ENCODE data around the gene GSG1L.

DNA sequence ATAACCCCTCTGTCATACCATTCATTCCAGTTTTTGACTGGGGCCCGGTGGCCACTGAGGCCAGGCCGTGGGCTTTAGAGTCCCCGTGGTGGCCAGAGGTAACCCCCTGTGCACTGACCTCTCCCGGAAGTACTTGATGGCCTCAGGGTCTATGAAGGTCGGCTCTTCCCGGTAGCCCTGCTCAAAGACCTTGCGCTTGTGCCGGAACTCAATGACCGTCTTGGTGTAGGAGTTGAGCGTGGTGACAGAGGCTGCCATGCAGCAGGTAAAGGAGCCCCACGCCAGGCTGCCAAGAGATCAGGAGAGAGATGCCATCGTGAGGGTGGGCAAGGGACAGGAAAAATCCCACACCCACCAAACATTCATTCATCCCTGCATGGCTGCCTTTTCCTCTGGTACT, 234.8 kb downstream of the GSG1L start:
- TF ChIP-seq, protein P1, sequence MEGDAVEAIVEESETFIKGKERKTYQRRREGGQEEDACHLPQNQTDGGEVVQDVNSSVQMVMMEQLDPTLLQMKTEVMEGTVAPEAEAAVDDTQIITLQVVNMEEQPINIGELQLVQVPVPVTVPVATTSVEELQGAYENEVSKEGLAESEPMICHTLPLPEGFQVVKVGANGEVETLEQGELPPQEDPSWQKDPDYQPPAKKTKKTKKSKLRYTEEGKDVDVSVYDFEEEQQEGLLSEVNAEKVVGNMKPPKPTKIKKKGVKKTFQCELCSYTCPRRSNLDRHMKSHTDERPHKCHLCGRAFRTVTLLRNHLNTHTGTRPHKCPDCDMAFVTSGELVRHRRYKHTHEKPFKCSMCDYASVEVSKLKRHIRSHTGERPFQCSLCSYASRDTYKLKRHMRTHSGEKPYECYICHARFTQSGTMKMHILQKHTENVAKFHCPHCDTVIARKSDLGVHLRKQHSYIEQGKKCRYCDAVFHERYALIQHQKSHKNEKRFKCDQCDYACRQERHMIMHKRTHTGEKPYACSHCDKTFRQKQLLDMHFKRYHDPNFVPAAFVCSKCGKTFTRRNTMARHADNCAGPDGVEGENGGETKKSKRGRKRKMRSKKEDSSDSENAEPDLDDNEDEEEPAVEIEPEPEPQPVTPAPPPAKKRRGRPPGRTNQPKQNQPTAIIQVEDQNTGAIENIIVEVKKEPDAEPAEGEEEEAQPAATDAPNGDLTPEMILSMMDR (IDR thresholded peaks at IDR 0.05) = no peak
- no peak for TF ChIP-seq POLR2A (IDR thresholded peaks at IDR 0.05)
